HG02571 (cell line): Measurements from ENCODE around the gene CROCC2.

ENCODE experiments used
- ATAC-seq: cut with Tn5 transposase; IDR thresholded peaks from one replicate; pipeline ENCODE4 v1.9.1; 2021; ENCODE audit warnings: mild to moderate bottlenecking, moderate library complexity; ENCODE audit not compliant: unreplicated experiment

CROCC2 gene

GRCh38 chr2:240983361-240983995, 77.3 kb downstream of the CROCC2 start:
- no peak for ATAC-seq

DNA sequence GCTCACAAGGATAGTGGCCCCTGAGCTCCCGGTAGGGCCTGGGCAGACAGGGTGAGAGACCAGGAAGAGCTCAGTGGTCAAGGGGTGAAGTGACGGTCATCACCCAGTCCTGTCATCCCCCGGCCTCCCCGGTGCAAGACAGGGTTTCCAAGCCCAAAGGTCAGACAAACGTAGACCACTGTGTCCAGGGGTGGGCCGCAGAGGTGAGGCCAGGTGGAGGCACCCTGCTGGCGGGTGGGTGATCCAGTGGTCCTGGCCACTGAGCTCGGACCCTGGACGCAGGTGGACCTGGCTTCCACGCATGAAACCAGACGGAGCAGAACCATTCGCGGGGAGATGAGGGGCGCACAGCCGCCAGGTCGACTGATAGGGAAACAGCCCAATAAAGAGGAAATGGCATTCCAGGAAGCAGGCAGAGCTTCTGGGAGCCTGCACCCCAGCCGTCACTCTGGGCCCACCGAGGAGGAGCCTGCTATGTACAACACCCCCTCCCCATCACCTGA, 77.9 kb downstream of the CROCC2 start:
- ATAC-seq = no peak

- no peak for ATAC-seq
Observed at GRCh38 chr2:240985881-240986786, 80.0 kb downstream of the CROCC2 start.

DNA sequence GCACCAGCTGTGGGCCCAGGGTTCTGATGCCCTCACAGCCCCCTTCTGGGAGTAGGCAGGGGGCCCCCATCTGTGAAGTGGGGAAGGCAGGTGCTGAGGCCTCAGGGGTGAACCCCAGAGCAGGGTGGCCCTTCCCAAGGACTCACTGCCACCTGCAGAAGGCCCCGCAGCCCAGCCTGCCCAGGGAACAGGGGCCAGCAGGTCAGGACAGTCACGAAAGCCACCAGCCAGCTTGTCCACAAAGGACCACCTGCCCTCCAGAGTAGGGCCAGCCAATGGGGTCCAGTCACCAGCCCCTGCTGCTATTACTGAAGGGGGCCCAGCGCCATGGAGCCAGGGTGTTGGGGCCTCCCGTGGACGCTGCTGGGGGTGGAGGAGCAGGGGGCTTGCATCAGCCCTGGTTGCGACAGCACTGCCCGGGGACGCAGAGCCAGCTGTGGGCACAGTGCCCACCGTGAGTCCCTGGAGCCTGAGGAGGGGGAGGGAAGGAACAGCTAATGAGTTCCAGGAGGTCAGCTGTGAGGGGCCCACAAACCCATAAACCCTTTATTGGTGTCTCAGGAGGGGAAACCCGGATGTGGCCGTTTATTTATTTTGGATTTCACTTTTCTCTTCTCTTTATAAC, 80.8 kb downstream of the CROCC2 start:
- ATAC-seq = no peak

DNA sequence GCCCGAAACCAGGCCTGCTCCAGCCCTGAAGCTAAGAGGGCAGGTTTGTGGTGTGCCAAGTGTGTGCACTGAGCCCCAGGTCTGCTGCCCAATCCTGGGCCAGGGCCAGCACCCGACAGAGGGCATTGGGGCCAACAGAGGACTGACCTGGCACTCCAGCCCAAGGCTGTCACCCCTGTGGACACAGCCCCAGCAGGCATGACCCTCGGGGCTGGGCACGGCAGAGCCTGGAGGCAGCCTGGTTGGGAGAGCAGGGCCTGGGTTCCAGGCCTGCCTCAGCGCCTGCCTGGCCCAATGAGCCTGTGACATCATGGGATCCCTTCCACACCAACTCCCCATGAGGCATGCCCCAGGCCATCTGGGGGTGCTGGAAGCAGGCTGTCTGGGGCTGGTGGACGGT, 81.5 kb downstream of the CROCC2 start:
- ATAC-seq = no peak

DNA sequence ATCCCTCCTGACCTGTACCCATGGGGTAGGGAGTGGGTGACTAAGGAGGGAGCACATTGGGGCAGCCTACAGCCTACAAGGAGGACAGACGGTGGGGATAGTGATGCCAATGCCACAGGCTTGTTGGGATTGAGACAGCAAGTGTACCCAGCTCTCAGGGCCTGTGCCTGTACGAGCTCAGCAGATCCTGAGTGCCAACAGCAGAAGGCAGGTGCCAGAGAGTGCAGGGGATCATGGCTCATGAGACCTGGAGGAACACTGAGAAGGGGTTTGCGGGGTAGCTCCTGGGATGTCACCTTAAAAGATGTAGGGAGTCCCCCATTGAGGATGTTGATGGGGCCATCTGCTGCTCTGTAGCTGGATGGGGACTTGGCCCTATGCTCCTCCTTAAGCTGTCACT, 82.0 kb downstream of the CROCC2 start:
- ATAC-seq = no peak

GRCh38 chr2:240988571-240989271, 82.6 kb downstream of the CROCC2 start:
- no peak for ATAC-seq

DNA sequence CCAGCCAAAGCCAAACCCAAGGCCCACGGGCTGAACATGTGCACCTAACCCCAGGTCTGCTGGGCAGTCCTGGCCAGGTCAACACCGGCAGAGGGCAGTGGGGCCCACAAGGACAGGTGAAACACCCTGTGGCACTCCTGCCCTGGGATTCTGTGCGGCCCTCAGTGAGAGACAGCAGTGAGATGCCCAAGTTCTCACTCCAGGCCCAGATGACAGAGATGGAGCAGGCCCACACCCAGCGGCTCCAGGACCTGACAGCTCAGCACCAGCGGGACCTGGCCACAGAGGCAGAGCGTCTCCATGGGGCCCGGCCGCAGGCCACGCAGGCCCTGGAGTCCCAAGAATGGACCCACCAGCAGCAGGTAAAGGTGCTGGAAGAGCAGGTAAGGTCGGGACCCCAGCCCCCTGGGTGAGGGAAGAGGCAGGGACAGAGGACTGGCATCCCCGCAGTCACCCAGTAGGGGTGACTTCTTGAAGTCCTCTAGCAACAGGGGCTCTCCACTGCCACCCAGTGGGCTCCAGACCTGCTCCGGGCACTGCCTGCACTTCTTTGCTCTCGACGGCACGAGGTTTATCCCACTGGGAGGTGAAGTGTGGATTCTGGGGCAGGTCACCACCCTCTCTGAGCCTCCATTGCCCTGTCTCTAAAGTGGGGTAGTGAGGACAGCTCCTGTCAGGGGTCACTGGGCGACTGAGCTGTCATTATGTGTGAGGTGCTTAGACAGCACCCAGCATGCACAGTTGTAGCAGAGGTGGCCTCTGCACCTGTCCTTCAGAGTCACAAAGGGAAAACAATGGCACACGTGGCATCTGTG, 83.5 kb downstream of the CROCC2 start:
- ATAC-seq = no peak

- ATAC-seq = no peak
Observed at GRCh38 chr2:240990266-240990529, 84.1 kb downstream of the CROCC2 start.

- ATAC-seq = no peak
Observed at GRCh38 chr2:240990726-240991377, 84.7 kb downstream of the CROCC2 start.

DNA sequence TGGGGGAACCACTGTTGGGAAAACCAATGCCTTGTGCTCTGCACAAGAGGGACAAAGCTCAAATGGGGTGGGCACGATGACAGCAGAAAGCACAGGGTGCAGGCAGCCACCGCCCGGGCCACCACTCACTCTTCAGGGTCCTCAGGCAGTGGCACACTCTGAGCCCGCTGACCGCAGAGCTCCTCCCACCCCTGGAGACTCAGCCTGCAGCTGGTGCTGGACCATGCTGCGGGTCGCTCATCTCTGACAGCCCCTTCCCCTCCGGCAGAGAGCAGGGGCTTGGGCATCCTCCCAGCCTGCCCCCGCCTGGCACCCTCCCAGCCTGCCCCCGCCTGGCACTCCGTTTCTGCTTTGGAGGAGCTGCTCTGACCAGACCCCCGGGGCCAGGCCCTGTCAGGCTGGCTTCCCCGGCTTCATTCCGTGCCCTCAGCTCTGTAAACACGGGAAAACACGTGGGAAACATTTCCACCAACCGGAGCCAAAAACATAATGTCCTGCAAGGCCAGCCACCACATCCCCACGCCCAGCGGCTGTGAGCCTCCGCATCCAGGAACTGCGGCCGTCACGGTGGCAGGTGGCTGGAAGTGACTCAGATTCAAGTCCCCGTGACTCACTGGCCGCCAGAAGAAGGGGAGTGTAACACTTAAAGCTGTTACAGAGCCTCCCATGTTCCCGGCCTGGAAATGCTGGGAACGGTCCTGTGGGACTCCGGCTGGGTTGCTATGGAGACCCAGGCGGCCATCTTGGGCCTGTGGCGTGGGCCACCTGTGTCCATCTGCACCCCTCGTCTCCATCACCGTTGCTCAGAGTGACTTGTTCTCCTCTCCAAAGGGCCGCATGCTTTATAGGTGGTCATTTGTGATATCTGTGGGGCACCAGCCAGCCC, 85.5 kb downstream of the CROCC2 start:
- no peak for ATAC-seq

DNA sequence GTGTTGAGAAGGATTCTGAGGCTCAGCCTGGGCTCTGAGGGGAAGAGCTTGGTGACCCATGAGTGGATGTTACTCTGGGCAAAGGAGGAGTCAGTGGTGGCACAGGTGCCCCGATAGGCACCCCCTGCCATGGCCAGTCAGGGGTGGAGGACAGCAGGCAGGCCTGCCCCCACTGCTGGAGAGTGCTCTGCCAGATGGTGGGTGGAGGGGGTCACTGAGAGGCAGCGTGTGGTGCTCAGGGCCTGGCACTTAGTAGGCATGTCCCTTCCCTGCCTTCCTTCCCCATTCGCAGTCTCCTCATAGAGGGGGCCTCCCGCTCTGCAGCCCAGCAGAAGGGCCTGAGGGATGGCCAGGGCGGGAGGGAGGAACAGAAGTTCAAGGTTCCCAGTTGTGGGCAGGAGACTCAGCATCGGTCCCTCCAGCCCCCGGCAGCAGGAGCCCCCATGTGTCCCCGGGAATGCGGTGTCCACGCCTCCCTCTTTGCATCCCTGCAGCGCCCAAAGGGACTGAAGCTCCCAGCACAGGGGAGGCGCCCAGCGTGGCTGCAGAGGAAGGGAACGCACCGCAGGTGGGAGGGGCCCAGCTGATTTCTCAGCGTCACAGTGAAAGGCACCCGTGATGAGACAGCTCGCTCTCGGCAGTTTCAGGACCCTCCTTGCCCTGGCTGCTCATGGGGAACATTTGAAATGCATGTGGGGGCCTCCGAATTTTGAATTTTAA, 86.6 kb downstream of the CROCC2 start:
- no peak for ATAC-seq

- ATAC-seq = no peak
Observed at GRCh38 chr2:240993446-240994170, 87.5 kb downstream of the CROCC2 start.

- no peak for ATAC-seq
Observed at GRCh38 chr2:240994171-240994896, 88.2 kb downstream of the CROCC2 start.

DNA sequence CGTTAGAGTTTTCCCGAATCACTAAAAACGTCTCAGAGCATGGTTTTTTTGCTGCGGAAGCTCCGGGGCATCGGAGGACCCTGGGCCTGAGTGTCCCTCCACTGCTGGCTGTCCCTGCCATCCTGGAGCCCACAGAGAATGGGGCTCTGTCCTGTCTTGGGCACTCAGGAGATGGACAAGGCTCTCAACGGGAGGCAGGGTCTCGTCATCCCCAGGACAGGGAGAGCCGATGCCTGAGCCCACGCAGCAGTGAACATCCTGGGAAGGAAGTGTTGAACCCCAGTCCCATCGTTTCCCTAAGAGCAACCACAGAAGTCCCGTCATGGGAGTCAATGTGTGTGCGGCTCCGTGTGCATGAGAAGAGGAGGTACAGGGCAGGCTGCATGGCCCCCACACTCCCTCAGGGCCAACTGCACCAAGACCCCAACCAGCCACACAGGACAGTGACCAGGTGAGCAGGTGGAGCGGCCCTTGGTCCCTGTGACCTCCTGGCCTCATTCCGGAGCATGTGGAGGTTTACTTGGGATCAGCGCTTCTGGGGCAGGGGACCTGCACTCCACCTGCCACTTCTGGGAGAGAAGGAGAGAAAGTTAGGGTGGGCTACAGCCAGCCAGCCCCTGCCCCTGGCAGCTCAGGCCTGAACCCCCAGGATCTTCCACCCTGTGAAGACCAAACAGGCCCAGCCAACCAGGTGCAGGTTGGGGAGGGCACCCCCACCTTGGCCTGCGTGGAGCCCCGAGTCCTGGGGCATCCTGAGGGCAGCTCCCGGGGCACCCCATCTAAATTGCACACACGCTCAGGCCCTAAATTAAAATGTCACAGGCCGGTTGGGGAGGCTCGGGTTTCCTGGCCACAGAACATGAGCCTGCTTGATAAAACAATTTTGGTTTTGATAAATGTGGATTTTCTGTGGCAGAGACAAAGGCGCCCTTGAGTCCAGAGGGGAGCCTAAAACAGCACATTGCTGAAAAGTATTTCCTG, 89.2 kb downstream of the CROCC2 start:
- no peak for ATAC-seq
